H1 (cell line): ENCODE data around the gene FGF18.

Experiments used
- CEBPB ChIP-seq: IDR thresholded peaks from 2 replicates; pipeline ENCODE4 v1.6.1; 2012; ENCODE audit warnings: low read depth, low read length
- KDM1A ChIP-seq: fragments of 200-600, 300-600 bp; sonication (generic); IDR thresholded peaks from 2 replicates; pipeline ENCODE4 v1.7.1; 2016; ENCODE audit warnings: mild to moderate bottlenecking, low read length, borderline replicate concordance
- NANOG ChIP-seq: IDR thresholded peaks from 2 replicates; pipeline ENCODE4 v1.6.1; 2011; ENCODE audit warnings: low read length, low read depth, mild to moderate bottlenecking, inconsistent platforms; ENCODE audit not compliant: insufficient read depth, poor library complexity, severe bottlenecking
- NRF1 ChIP-seq: IDR thresholded peaks from 2 replicates; pipeline ENCODE4 v1.6.1; 2011; ENCODE audit warnings: mild to moderate bottlenecking, low read depth, low read length, improper control_type of control experiment
- POLR2A ChIP-seq, 2 experiments: IDR thresholded peaks; 1 replicate in 1 of 2; 2 replicates in 1 of 2; pipeline ENCODE4 v1.6.1; 2011; ENCODE audit warnings: low read depth in 2 of 2, low read length in 2 of 2, mild to moderate bottlenecking in 2 of 2; ENCODE audit errors: control extremely low read depth in 1 of 2
- TF ChIP-seq, protein P1 (sequence below): IDR thresholded peaks from 2 replicates; pipeline ENCODE4 v1.6.1; 2012; ENCODE audit warnings: inconsistent platforms

DNA sequence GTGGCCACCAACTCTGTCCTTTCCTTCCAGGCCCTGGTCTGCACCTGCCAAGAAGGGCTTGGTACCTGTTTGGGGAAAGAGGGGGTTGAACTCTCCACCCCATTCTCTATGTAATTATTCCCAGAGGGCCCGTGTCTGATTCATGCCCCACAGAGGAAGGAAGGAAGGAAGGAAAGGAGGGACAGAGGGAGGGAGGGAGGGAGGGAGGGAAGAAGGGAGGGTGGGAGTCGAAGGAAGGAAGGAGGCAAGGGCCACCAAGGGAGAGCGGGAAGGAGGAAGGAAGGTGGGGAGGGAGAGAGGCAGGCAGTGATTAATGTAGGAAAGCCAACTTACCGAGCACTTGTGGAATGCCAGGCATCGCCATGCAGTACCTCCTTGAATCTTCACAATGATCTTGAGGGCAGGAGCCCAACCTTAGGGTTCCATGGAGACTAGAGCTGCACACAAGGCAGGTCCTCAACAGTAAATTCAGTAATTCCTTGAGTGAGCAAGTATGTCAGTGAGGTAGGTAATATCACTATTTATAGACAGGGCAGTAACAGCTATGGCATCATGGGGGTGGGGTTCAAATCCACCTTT lies 75.8 kb downstream of the FGF18 start:
- no peak for TF ChIP-seq POLR2A (IDR thresholded peaks at IDR 0.05; ENCODE audit: control extremely low read depth in 1 of 2, low read depth in 2 of 2, low read length in 2 of 2)
- TF ChIP-seq KDM1A = no peak
- TF ChIP-seq NANOG = no peak
- TF ChIP-seq, protein P1, sequence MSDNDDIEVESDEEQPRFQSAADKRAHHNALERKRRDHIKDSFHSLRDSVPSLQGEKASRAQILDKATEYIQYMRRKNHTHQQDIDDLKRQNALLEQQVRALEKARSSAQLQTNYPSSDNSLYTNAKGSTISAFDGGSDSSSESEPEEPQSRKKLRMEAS = no peak; the same call in none of the 2 replicates
- TF ChIP-seq NRF1 = no peak
- TF ChIP-seq CEBPB = no peak
